HPDE6-E6E7 (cell line): ENCODE results near the gene ATP2A2.
"Not testable (repeated sequence)": the region's sequence is repeated elsewhere in the genome, so short reads cannot be mapped to it uniquely, and the experiment has no call there.

Experiments
- DNase-seq: peaks from one replicate; pipeline ENCODE4 v3.0.0; 2011; ENCODE audit warnings: missing footprints; ENCODE audit errors: extremely low spot score

The ATP2A2 gene

GRCh38 chr12:110280779-110281548 lies at the start of gene ATP2A2:
TSS of gene ATP2A2 (plus strand) at chr12:110281247. CDS start at chr12:110281790, 543 bp downstream.
- peak; percentile 85 for DNase-seq

- DNase-seq = no peak
Observed at GRCh38 chr12:110233212-110233903, 47.7 kb upstream of the ATP2A2 start.

GRCh38 chr12:110234331-110234751 lies 46.7 kb upstream of the ATP2A2 start:
- DNase-seq = no peak

- no peak for DNase-seq
Observed at GRCh38 chr12:110234755-110235154, 46.3 kb upstream of the ATP2A2 start.

- no peak for DNase-seq
Observed at GRCh38 chr12:110235383-110235782, 45.7 kb upstream of the ATP2A2 start.

DNA sequence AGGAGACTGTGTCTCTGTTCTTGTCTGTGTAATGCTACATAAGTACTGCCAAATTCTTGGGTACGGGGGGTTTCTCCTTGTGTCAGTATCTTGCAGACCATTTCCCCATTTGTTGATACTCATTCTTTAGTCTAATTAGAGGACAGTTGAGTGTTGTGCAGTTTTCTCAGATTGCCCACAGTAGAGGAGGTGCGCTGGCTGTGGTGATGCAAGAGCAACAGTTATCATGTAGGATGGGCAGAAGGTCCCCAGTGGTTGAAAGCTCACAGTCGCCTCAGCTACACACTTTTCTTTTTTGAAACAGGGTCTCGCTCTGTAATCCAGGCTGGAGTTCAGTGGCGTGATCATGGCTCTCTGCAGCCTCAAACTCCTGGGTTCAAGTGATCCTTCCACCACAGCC lies 37.8 kb upstream of the ATP2A2 start:
- no peak for DNase-seq

GRCh38 chr12:110244372-110244771 lies 36.7 kb upstream of the ATP2A2 start:
- no peak for DNase-seq

GRCh38 chr12:110244829-110245228 lies 36.2 kb upstream of the ATP2A2 start:
- DNase-seq = no peak

- DNase-seq = no peak
Observed at GRCh38 chr12:110245369-110245772, 35.7 kb upstream of the ATP2A2 start.

GRCh38 chr12:110246636-110247339 lies 34.3 kb upstream of the ATP2A2 start:
- no peak for DNase-seq

DNA sequence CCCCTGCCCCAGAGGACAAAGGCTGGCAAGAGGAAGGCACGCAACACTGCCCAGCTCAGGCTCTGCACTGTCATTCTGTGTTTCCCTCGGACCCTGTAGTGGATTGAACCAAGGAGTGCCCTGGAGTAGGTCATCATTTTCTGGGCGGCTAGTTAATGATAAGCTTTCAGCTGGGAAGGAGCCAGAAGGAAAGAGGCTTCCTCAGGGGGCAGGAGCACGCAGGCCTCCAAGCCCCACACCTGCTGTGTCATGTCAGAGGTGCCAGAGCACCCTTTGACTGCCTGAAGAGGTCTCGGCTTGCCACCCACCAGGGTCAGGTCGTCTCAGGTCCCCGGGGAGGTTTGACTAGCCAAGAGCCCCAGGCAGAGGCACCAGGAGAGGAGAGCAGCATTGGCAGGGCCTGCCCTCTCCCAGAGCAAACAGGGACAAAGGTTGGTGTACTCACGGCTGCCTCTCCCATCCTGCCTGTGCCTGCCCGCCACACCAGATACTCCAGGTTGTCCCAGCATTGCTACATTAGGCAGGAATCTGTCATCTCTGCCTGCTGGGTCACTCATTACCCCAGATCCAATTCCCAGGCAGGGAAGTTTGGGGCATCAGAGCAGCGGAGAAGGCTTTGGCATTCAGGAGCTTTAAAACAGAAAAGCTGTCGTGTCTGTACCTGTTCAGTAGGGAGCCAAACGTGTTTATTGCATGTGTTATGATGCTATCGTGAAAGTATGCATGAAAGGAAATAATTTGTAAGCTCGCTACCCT lies 33.5 kb upstream of the ATP2A2 start:
- peak; percentile 88 for DNase-seq

- peak; percentile 46 for DNase-seq
Observed at GRCh38 chr12:110248096-110248447, 33.0 kb upstream of the ATP2A2 start.

DNA sequence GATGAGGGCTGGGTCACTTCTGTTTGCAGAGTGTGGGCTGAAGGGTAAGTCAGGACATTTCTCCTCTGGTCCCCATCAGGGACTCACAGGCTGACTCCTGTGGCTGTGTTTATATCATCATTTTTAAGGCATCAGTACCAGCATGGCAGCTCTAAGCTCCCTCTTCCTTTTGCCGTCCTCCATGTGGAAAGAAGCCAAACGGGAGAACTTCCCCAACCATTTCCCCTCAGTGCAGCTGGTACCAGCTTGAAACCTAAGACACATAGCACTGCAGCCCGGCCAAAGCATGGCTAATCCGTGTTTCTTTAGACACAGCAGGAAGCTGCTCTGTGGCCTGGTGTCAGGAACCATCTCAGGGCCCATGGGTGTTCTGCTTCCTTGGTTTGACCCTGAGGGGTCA lies 31.9 kb upstream of the ATP2A2 start:
- DNase-seq = no peak

DNA sequence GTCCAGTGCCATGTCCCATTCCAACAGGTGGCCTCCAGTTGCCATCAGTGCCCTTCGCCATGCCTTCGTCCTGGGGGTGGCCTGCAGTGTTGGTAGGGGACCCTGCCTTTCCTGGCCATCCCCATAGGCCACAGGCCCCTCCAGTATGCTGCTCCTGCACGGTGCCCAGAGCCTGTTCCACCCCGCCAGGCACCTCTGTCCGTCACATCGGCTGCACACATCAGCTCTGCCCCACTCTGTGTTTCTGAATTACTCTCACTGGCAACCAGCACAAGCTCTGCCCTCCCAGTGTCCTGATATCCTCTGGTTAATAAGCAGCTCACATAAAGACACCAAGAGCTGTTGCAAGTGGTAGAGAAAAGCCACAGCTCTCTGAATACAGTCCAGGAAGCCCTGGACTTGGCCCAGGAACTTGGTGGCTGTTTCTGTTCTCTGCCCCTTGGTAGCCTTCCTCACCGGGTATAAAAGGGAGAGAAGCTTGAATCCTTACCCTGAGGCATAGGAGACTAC lies 31.3 kb upstream of the ATP2A2 start:
- no peak for DNase-seq

DNA sequence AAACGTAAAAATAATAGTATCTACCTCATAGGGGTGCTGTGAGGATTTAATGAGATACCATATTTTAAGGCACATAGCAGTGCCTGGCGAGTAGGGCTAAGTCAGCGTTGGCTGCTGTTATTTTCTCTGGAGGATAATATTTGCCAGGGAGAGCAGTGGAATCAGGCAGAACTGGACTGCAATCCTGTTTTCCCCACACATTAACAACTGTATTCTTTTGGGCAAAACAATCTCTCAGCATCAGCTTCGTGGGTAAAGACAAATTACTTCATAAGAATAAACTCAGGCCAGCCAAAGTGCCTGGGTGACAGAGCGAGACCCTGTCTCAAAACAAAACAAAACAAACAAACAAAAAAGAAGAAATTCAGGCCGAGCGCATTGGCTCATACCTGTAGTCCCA lies 29.7 kb upstream of the ATP2A2 start:
- DNase-seq = no peak

GRCh38 chr12:110252716-110253115 lies 28.3 kb upstream of the ATP2A2 start:
- no peak for DNase-seq

DNA sequence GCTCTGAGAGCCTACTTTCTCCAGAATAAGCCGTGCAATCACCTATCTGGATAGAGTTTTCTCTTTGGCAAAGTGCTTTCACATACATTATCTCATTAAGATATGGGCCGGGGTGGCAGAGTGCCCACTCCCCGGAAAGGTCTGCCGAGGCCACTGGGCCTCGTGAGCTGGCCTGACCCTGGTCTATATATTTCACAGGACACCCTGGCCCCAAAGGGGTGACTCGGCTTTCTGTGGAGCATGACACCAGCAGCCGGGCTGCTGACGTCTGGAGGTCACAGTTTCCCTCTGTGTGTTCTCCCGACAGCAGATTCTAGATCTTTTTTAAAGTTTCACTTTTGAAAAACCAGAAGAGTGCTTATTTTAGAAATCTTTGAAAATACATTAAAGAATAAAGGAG lies 27.9 kb upstream of the ATP2A2 start:
- DNase-seq = no peak

DNA sequence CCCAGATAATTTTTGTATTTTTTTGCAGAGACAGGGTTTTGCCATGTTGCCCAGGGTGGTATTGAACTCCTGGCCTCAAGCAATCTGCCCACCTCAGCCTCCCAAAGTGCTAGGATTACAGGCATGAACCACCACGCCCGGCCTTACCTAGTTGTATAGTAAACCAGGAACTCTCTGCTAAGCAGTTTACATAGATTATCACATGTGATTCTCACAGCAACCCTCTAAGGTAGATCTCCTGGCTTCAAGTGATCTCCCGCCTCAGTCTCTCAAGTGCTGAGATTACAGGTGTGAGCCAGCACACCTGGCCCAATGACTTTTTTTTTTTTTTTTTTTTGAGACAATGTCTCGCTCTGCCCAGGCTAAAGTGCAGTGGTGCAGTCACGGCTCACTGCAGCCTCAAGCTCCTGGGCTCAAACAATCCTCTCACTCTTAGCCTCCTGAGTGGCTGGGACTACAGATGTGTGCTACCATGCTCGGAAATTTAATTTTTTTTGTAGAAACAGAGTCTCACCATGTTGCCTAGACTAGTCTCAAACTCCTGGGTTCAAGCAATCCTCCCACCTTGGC lies 26.0 kb upstream of the ATP2A2 start:
- DNase-seq = no peak

GRCh38 chr12:110255890-110256456 lies 25.1 kb upstream of the ATP2A2 start:
- not testable (repeated sequence) for DNase-seq

GRCh38 chr12:110256780-110257431 lies 24.1 kb upstream of the ATP2A2 start:
- no peak for DNase-seq

DNA sequence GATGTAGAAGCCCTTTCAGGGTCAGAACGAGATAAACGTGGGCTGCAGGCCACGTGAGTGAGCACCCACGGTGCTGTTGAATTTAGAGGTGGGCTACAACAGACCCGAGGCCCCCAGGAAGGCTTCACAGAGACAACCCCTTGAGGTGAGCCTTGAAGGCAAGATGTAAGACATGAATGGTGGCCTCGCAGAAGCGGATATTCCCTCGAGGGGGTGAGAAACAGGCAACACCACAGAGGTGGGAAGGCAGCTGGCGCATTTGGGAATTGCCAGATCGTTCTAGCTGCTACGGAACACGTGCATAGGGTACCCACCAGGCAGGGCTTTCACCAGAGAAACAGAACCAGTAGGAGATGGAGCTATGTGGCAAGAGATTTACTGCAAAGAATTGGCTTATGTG lies 22.6 kb upstream of the ATP2A2 start:
- DNase-seq = no peak
